ENCODE results near the gene LENG9. TPM values are rescaled to one million over a fixed set of nuclear protein-coding genes. Genes with fewer than 3 reads are reported as not detected.

LENG9 gene
- total and polyA plus RNA-seq, 2 of the 13 experiments (the other 11 are each of a cell fraction or from before 2014, with no cell fraction given): 0.75 to 2.9 TPM

DNA sequence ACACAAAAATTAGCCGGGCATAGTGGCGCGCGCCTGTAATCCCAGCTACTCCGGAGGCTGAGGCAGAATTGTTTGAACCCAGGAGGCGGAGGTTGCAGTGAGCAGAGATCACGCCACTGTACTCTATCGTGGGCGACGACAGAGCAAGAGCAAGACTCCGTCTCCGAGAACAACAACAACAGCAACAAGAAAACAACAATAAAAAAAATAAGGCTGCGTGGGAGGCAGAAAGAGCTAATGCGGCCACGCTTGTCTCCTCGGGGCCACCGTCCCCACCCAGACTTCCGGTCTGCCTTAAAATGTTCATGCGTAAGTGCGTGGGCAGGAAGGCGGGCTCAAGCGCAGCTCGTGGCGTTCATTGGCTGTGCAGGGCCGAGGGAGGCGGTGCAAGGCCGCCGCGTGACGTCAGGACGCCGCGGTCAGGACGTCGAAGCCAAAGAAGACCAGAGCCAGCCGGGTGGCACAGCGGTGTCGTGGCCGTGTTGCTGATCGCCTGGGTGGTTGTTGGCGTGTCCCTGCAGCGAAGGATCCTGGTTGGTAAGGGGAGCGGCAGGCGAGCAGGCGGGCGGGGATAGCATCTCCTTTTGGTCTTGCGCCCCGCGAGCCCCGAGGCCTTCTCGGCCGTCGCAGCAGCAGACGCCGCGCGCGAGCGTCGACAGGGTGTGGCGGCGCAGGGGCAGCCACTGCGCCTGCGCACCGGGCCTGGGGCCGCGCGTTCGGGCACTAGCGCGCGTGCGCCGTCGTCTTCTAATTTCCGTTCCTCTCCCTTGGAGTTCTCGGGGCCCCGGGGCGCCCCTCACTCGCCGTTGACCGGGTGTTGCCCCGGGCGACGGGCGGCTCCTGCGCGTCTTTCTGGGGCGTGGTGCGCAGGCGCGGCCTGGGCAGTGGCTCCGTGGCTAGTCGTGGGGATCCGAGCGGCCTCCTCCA is 14.5 kb downstream of the LENG9 start, which contains the start of gene LENG8 (continued):
- TF ChIP-seq ZSCAN30 (CRISPR knock-in tag; IDR thresholded peaks at IDR 0.05) (no peak; the same call in 1 of the 2 replicates), SYNCRIP (IDR thresholded peaks at IDR 0.05; ENCODE audit: insufficient read depth, low read depth, low read length) (no peak), ETV5 (CRISPR knock-in tag; IDR thresholded peaks at IDR 0.05; ENCODE audit: borderline replicate concordance) (peak; percentile 95), NCOA1 (CRISPR knock-in tag; IDR thresholded peaks at IDR 0.05) (no peak), MTF1 (CRISPR knock-in tag; IDR thresholded peaks at IDR 0.05) (no peak), POLR2A (IDR thresholded peaks at IDR 0.05; ENCODE audit: insufficient read depth in 1 of 2, low read depth in 2 of 2, low read length in 2 of 2) (peak; percentile 94 to 99), HNRNPLL (IDR thresholded peaks at IDR 0.05; ENCODE audit: low read depth, low read length, poor library complexity, severe bottlenecking) (peak; percentile 69), ZNF143 (CRISPR knock-in tag; IDR thresholded peaks at IDR 0.05) (peak; percentile 40; the same call in 1 of the 2 replicates), ZFYVE20 (CRISPR knock-in tag; IDR thresholded peaks at IDR 0.05; ENCODE audit: borderline replicate concordance, low read depth) (peak; percentile 91; the same call in 1 of the 2 replicates), PCBP2 (optimal IDR thresholded peaks at IDR 0.05; ENCODE audit: low read depth, low read length, poor library complexity, severe bottlenecking) (no peak), ZNF652 (CRISPR knock-in tag; IDR thresholded peaks at IDR 0.05; ENCODE audit: borderline replicate concordance, low read depth) (no peak), SRSF9 (IDR thresholded peaks at IDR 0.05; ENCODE audit: borderline replicate concordance, insufficient read depth, low read depth, low read length, poor library complexity, severe bottlenecking) (no peak), ARID3A (IDR thresholded peaks at IDR 0.05; ENCODE audit: low read depth, low read length) (no peak), HMG20A (CRISPR knock-in tag; IDR thresholded peaks at IDR 0.05; ENCODE audit: borderline replicate concordance) (no peak), ZNF747 (CRISPR knock-in tag; IDR thresholded peaks at IDR 0.05; ENCODE audit: borderline replicate concordance) (peak; percentile 45; the same call in 1 of the 2 replicates), ZBTB43 (CRISPR knock-in tag; conservative IDR thresholded peaks at IDR 0.05) (0 out of 2 replicates have a peak, but pooled peaks have one; percentile 16), MTA1 (CRISPR knock-in tag; IDR thresholded peaks at IDR 0.05; ENCODE audit: borderline replicate concordance) (peak; percentile 66; the same call in 1 of the 2 replicates), ZNF619 (CRISPR knock-in tag; IDR thresholded peaks at IDR 0.05) (no peak), PAF1 (CRISPR knock-in tag; IDR thresholded peaks at IDR 0.05) (no peak), ZNF607 (CRISPR knock-in tag; IDR thresholded peaks at IDR 0.05; ENCODE audit: borderline replicate concordance) (no peak; the same call in none of the 2 replicates), POLR2AphosphoS5 (IDR thresholded peaks at IDR 0.05; ENCODE audit: low read depth, low read length) (peak; percentile 96), ZNF530 (CRISPR knock-in tag; IDR thresholded peaks at IDR 0.05; ENCODE audit: low read depth) (no peak)
- TF ChIP-seq, protein P1, sequence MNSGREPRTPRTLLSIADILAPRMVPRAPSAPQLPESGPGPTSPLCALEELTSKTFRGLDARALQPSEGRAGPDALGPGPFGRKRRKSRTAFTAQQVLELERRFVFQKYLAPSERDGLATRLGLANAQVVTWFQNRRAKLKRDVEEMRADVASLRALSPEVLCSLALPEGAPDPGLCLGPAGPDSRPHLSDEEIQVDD (CRISPR knock-in tag; IDR thresholded peaks at IDR 0.05; ENCODE audit: borderline replicate concordance): peak; percentile 20; the same call in 1 of the 2 replicates
- TF ChIP-seq, protein P2, sequence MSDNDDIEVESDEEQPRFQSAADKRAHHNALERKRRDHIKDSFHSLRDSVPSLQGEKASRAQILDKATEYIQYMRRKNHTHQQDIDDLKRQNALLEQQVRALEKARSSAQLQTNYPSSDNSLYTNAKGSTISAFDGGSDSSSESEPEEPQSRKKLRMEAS (IDR thresholded peaks at IDR 0.05): peak; percentile 90
- TF ChIP-seq, protein P3, sequence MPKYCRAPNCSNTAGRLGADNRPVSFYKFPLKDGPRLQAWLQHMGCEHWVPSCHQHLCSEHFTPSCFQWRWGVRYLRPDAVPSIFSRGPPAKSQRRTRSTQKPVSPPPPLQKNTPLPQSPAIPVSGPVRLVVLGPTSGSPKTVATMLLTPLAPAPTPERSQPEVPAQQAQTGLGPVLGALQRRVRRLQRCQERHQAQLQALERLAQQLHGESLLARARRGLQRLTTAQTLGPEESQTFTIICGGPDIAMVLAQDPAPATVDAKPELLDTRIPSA (CRISPR knock-in tag; IDR thresholded peaks at IDR 0.05; ENCODE audit: borderline replicate concordance): no peak

All from HepG2 (cell line).